Measurements from ENCODE around the gene PTGR2.
"Not testable (repeated sequence)": the region's sequence is repeated elsewhere in the genome, so short reads cannot be mapped to it uniquely, and the experiment has no call there.

PTGR2 gene

GRCh38 chr14:73851567-73852382 is at the start of gene PTGR2:
Gene PTGR2 (plus strand): TSS chr14:73851831. CDS start chr14:73858863, 7,032 bp downstream.
- DNase-seq = peak; percentile 91

- DNase-seq = no peak
These were observed 49.0 kb upstream of the PTGR2 start for GRCh38 chr14:73802431-73803188.

GRCh38 chr14:73804636-73805035 is 47.0 kb upstream of the PTGR2 start:
- DNase-seq = no peak

- DNase-seq = no peak
These were observed 44.2 kb upstream of the PTGR2 start for GRCh38 chr14:73807457-73807856.

- no peak for DNase-seq
These were observed 42.2 kb upstream of the PTGR2 start for GRCh38 chr14:73809391-73809790.

GRCh38 chr14:73810478-73811163 is 41.0 kb upstream of the PTGR2 start:
- no peak for DNase-seq

GRCh38 chr14:73811164-73811503 is 40.5 kb upstream of the PTGR2 start:
- no peak for DNase-seq

GRCh38 chr14:73814153-73814552 is 37.5 kb upstream of the PTGR2 start:
- DNase-seq = no peak

GRCh38 chr14:73815849-73816248 is 35.8 kb upstream of the PTGR2 start:
- no peak for DNase-seq

GRCh38 chr14:73816393-73816816 is 35.2 kb upstream of the PTGR2 start:
- peak; percentile 27 for DNase-seq

GRCh38 chr14:73817020-73817655 is 34.5 kb upstream of the PTGR2 start:
- DNase-seq = peak; percentile 82

- DNase-seq = no peak
These were observed 32.8 kb upstream of the PTGR2 start for GRCh38 chr14:73818821-73819220.

- DNase-seq = no peak
These were observed 31.0 kb upstream of the PTGR2 start for GRCh38 chr14:73820631-73821030.

GRCh38 chr14:73823339-73823885 is 28.2 kb upstream of the PTGR2 start:
- DNase-seq = no peak

GRCh38 chr14:73824127-73824526 is 27.5 kb upstream of the PTGR2 start:
- no peak for DNase-seq

GRCh38 chr14:73824536-73824935 is 27.1 kb upstream of the PTGR2 start:
- no peak for DNase-seq

GRCh38 chr14:73825551-73826188 is 26.0 kb upstream of the PTGR2 start:
- DNase-seq = peak; percentile 99

- not testable (repeated sequence) for DNase-seq
These were observed 24.4 kb upstream of the PTGR2 start for GRCh38 chr14:73827190-73827589.

GRCh38 chr14:73829071-73829470 is 22.6 kb upstream of the PTGR2 start:
- no peak for DNase-seq

- DNase-seq = peak; percentile 65
These were observed 21.9 kb upstream of the PTGR2 start for GRCh38 chr14:73829526-73830431.

- DNase-seq = no peak
These were observed 18.6 kb upstream of the PTGR2 start for GRCh38 chr14:73833034-73833433.

Measured in hematopoietic multipotent progenitor cell treated with erythropoietin and hydrocortisone succinate and interleukin-3 and kit ligand, for 6 days (in vitro differentiated cells).